Fibroblast of peridontal ligament (primary cell): ENCODE measurements around the gene TPX2.
A peak's percentile ranks its signal among the peaks of the same experiment; 100 is the strongest.

Source experiments
- DNase-seq: peaks from one replicate; pipeline ENCODE4 v3.0.0-alpha.2; 2010; ENCODE audit errors: extremely low read depth

The TPX2 gene

GRCh38 chr20:31738729-31739549 is at the start of gene TPX2:
TSS of gene TPX2 (plus strand) at chr20:31739290. CDS start at chr20:31757477, 18,187 bp downstream.
- DNase-seq = peak; percentile 97

DNA sequence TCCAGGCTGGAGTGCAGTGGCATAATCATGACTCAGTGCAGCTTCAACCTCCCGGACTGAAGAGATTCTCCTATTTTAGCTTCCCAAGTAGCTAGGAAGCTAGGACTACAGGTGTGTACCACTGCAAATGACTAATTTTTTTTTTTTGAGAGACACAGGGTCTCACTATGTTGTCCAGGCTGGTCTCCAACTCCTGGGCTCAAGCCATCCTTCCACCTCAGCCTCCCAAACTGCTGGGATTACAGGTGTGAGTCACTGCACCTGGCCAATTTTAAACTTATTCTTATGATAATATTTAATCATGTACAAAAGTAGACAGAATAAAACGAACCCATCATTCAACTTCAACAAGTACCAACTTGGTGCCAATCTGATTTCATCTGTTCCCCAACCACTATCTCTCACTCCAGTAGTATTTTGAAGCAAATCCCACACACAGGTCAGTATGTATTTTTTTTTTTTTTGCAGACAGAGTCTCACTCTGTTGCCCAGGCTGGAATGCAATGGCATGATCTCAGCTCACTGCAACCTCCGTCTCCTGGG is 48.9 kb upstream of the TPX2 start:
- no peak for DNase-seq

GRCh38 chr20:31691646-31692275 is 47.3 kb upstream of the TPX2 start:
- peak; percentile 57 for DNase-seq

GRCh38 chr20:31693402-31693801 is 45.7 kb upstream of the TPX2 start:
- DNase-seq = no peak

- DNase-seq = no peak
Observed at GRCh38 chr20:31693987-31694661, 45.0 kb upstream of the TPX2 start.

DNA sequence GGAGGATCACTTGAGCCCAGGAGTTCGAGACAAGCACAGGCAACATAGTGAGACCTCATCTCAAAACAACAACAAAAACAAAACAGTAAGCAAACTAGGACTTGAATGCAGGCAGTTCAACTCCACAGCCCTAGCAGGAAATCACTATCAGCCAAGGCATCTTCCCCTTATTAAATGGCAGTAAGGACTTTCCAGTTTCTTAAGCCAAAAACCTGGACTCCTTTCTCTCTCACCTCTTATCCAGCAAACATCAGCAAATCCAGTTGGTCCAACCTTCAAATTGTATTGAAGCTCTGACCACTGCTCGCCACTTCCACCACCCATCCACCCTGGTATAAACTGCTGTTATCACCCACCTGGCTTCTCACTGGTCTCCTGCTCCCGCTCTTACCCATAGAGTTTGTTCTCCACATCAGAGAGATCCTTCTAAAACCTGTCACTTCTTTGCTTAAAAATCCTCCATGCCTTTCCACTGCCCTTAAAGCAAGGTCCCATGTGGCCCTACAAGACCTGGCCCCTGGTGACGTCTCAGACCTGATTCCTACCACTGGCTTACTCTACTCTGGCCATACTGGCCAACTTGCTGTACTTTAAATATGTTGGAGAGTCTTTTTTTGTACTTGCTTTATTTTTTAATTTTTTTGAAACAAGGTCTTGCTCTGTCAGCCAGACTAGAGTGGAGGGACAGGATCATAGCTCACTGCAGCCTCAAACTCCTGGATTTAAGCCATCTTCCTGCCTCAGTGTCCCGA is 44.1 kb upstream of the TPX2 start:
- DNase-seq = no peak

GRCh38 chr20:31695849-31696804 is 43.0 kb upstream of the TPX2 start:
- peak; percentile 45 for DNase-seq

GRCh38 chr20:31698243-31698802 is 40.8 kb upstream of the TPX2 start:
- no peak for DNase-seq

DNA sequence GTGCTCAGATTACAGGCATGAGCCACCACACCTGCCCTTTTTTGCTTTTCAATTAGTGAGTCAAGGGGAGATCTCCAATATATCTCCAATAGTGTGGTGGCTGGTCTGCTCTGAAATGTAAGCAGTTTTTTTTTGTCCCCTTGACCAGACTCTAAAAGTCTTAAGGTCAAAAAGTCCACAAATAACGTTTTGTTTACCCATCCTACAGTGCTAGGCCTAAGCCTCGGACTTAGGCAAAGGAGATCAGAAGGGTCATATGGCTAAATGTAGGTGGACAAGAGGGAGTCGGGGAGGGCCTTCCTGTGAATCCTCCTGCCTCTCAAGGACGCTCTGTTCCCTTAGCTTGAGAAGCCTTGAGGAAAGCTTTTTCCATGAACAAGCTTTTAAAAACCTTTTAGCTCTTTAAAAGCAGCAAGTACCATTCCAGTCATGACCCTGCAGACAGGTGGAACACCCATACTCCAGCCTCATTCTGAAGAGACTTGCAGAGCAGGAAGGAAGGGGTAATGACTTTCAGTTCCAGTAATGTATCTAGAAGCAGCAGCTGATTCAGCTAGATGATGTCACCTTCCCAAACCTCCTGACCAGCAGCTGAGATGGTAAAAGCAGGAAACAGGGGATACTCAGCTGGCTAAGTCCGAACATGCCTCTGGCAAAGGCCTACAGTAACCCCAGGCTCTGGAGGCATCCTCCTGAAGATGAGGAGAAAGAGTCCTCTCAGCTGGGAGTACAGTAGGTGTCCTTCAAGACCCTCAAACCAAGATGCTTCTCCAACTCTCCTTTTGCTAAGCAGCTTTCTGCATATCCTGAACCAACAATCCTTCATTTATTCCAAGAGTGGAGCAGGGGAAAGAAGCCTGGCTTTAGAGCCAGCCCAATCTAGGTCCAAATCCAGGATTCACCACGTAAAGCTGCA is 40.0 kb upstream of the TPX2 start:
- peak; percentile 97 for DNase-seq

DNA sequence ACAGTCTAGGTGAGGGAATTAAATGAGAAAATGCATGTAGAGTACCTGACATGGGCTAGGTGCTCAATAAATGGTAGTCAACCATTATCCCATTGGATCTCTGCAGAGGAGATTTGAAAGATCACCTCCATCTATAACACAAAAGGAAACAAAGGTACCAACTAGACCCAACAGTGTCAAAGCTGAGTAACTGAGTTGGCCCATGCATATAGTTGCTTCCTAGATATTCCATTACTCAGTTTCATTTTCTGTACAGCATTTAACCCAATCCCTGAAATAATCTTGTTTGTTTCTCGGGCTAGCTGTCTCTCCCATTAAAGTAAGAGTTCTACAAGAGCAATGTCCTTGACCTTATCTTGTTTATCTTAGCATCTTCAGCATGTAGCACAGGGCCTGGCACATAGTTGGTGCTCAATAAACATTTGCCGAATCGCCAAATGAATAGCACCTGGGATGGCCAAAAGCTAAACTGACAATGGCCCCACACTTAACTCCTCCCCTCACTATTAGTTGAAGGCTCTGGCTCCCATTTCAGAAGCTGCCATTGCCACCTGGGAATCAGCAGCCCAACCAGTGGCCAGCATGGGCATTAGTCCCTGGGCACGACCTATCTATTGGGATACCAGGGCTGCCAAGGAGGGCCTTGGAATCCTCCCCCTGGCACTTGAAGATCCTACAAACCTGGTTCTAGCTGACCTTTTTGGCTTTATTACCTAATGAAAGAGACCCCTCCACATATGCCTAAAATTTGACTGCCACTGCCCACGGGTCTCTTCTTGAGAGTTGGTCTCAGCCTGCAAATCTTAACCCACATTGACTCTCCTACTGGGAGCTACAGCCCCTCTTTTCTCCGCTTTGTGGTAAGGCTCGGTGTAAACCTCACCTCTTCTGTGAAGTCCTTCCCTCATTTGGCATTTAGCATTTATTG is 39.0 kb upstream of the TPX2 start:
- no peak for DNase-seq

DNA sequence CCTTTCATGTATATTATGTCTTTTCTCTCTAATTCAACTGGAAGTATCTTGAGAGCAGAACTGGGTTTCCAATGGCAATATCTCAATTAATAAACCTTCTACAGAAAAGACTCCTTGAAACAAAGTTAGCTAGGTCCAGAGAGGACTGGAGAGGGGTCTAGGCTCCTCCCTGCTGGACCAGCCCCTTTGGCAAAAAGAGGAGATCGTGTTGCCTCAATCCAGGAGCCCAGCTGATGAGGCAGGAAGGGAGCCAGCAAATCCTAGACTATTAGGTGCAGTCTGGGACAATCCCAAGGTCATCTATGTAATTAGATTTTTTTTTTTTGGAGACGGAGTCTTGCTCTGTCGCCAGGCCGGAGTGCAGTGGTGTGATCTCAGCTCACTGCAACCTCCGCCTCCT is 38.3 kb upstream of the TPX2 start:
- DNase-seq = no peak

GRCh38 chr20:31701591-31701990 is 37.5 kb upstream of the TPX2 start:
- no peak for DNase-seq

DNA sequence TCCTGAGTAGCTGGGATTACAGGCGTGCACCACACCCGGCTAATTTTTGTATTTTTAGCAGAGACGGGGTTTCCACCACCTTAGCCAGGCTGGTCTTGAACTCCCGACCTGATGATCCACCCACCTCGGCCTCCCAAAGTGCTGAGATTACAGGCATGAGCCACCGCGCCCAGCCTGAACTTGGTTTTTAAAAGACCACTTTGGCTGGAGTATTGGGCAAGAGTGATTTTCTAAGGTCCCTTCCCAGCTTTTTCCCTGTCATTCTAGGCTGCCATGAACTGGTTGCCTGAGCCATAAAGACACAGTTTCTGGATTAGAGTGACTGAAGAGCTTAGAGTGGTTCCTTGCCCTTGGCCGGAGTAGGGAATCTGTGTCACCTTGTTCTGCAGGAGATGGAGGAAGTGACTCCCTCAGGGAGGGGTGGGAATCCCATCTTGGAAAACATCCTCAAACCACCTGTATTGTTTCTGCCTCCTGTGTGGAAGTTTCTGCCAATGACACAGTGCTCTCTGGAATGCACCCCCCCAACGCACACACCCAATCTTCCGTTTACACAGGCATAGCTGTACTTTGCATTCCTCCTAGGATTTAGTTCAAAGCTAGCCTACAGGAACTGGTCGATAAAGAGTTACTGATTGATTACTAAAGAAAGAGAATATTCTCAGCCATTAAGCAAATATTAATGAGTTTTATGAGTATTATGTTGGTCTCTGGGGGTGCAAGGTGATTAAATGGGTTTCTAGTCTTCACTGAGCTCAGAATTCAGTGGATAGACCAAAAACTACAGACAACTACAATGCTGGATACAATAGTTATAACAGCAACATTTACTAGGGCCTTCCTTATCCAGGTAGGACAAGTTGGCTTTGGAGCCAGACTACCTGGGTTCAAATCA is 34.6 kb upstream of the TPX2 start:
- DNase-seq = no peak

DNA sequence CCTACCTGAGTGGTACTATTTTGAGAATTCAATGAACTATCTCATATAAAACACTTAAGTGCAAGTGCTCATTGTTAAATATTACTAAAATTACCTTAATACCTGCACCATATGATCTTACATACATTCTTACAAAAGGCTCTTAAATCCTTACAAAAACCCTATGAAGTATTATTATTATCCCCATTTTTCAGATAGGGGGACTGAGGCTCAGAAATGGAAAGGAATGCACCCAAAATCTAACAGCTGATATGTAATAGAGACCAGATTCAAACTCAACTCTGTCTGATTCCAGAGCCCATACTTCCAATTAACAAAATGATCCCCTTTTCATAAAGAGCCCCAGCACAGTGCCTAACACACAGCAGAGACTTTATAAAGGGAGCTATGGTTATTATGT is 33.9 kb upstream of the TPX2 start:
- DNase-seq = no peak

- DNase-seq = no peak
Observed at GRCh38 chr20:31705598-31706597, 33.2 kb upstream of the TPX2 start.
